BLaER1 treated with 17β-estradiol and CSF1 and Interleukin-3, amounts not matched to agents 10 nM and 100 nM (cell line): ENCODE data around the gene TRIM14.

Experiments used
- H3K27ac ChIP-seq, 11 experiments: shearing (Covaris generic); formaldehyde crosslinking; 2 replicates each; pipeline ENCODE4 v1.8.1; 2022
- H3K27me3 ChIP-seq, 11 experiments: shearing (Covaris generic); formaldehyde crosslinking; 2 replicates each; pipeline ENCODE4 v1.8.1; 2022
- H3K36me3 ChIP-seq, 11 experiments: shearing (Covaris generic); formaldehyde crosslinking; 2 replicates each; pipeline ENCODE4 v1.8.1; 2022
- H3K4me1 ChIP-seq, 10 experiments: shearing (Covaris generic); formaldehyde crosslinking; 2 replicates each; pipeline ENCODE4 v1.8.1; 2022
- H3K4me2 ChIP-seq, 11 experiments: shearing (Covaris generic); formaldehyde crosslinking; 2 replicates each; pipeline ENCODE4 v1.8.1; 2022
- H3K4me3 ChIP-seq, 10 experiments: shearing (Covaris generic); formaldehyde crosslinking; 2 replicates each; pipeline ENCODE4 v1.8.1; 2022
- H3K9ac ChIP-seq, 11 experiments: shearing (Covaris generic); formaldehyde crosslinking; 2 replicates each; pipeline ENCODE4 v1.8.1; 2022
- H3K9me3 ChIP-seq, 11 experiments: shearing (Covaris generic); formaldehyde crosslinking; replicated peaks in 1 of 11; 2 replicates each; pipeline ENCODE4 v1.8.1; 2022
- H4K20me1 ChIP-seq, 11 experiments: shearing (Covaris generic); formaldehyde crosslinking; 2 replicates each; pipeline ENCODE4 v1.8.1; 2022
- Cebpa-rat ChIP-seq, 11 experiments: shearing (Covaris generic); IDR thresholded peaks; 2 replicates each; pipeline ENCODE4 v1.8.1; 2022

TRIM14 gene

GRCh38 chr9:98157372-98157771 is 38.4 kb upstream of the TRIM14 start:
- Histone ChIP-seq H3K9me3 (no peaks in the 10 kb centered on the region), H3K4me1 (peaks cover 0 to 2% (median 0%) of the 10 kb centered on the region in 10 experiments; a peak in 1 of 20 replicates), H3K36me3 (no peaks in the 10 kb centered on the region; a peak in 1 of 22 replicates), H3K4me3 (no peak overlapping the region), H3K27ac (no peak overlapping the region), H4K20me1 (no peaks in the 10 kb centered on the region), H3K4me2 (no peak overlapping the region), H3K27me3 (no peaks in the 10 kb centered on the region), H3K9ac (no peak overlapping the region)
- no peak for TF ChIP-seq Cebpa-rat (IDR thresholded peaks at IDR 0.05)

GRCh38 chr9:98154678-98155077 is 35.7 kb upstream of the TRIM14 start:
- Histone ChIP-seq H4K20me1 (no peaks in the 10 kb centered on the region), H3K4me2 (no peak overlapping the region), H3K27me3 (no peaks in the 10 kb centered on the region), H3K4me1 (peaks cover 0 to 16% (median 0%) of the 10 kb centered on the region in 10 experiments; a peak in 9 of 20 replicates), H3K27ac (no peak overlapping the region), H3K9ac (no peak overlapping the region), H3K9me3 (no peaks in the 10 kb centered on the region), H3K4me3 (no peak overlapping the region), H3K36me3 (no peaks in the 10 kb centered on the region; a peak in 1 of 22 replicates)
- TF ChIP-seq Cebpa-rat (IDR thresholded peaks at IDR 0.05) = no peak

- Histone ChIP-seq H3K36me3 (no peaks in the 10 kb centered on the region; a peak in 1 of 22 replicates), H3K4me1 (peaks cover 0 to 17% (median 0%) of the 10 kb centered on the region in 10 experiments; a peak in 9 of 20 replicates), H3K9me3 (no peaks in the 10 kb centered on the region), H4K20me1 (no peaks in the 10 kb centered on the region), H3K27ac (no peak overlapping the region), H3K4me2 (no peak overlapping the region), H3K9ac (no peak overlapping the region), H3K4me3 (no peak overlapping the region), H3K27me3 (no peaks in the 10 kb centered on the region)
- no peak for TF ChIP-seq Cebpa-rat (IDR thresholded peaks at IDR 0.05)
These were observed 33.5 kb upstream of the TRIM14 start for GRCh38 chr9:98152526-98152925.

- Histone ChIP-seq H4K20me1 (no peaks in the 10 kb centered on the region), H3K4me3 (no peak overlapping the region), H3K4me1 (peaks cover 8 to 32% (median 14%) of the 10 kb centered on the region in 10 experiments), H3K9ac (no peak overlapping the region), H3K4me2 (peak overlapping the region in 3 of 11 experiments; percentile 12 to 76 (median 34); a peak in 5 of 22 replicates), H3K27ac (no peak overlapping the region), H3K36me3 (no peaks in the 10 kb centered on the region; a peak in 1 of 22 replicates), H3K27me3 (no peaks in the 10 kb centered on the region), H3K9me3 (no peaks in the 10 kb centered on the region)
- TF ChIP-seq Cebpa-rat (IDR thresholded peaks at IDR 0.05) = no peak
These were observed 31.7 kb upstream of the TRIM14 start for GRCh38 chr9:98150721-98151120.

- Histone ChIP-seq H4K20me1 (no peaks in the 10 kb centered on the region), H3K4me3 (no peak overlapping the region), H3K27me3 (no peaks in the 10 kb centered on the region), H3K9me3 (no peaks in the 10 kb centered on the region), H3K36me3 (no peaks in the 10 kb centered on the region; a peak in 1 of 22 replicates), H3K27ac (no peak overlapping the region), H3K9ac (no peak overlapping the region), H3K4me1 (peaks cover 8 to 37% (median 19%) of the 10 kb centered on the region in 10 experiments), H3K4me2 (peak overlapping the region in 3 of 11 experiments; percentile 20 to 76 (median 34); a peak in 5 of 22 replicates)
- TF ChIP-seq Cebpa-rat (IDR thresholded peaks at IDR 0.05) = no peak
These were observed 31.1 kb upstream of the TRIM14 start for GRCh38 chr9:98150164-98150563.

- no peak overlapping the region for H3K27ac ChIP-seq
- no peak overlapping the region for H3K4me3 ChIP-seq
- H3K4me2 ChIP-seq = no peak overlapping the region
- no peaks in the 10 kb centered on the region for H3K9me3 ChIP-seq
- no peaks in the 10 kb centered on the region for H3K27me3 ChIP-seq
- H3K36me3 ChIP-seq = no peaks in the 10 kb centered on the region
- H3K4me1 ChIP-seq = peaks cover 8 to 44% (median 24%) of the 10 kb centered on the region in 10 experiments
- H4K20me1 ChIP-seq = no peaks in the 10 kb centered on the region
- no peak for TF ChIP-seq Cebpa-rat (IDR thresholded peaks at IDR 0.05)
- H3K9ac ChIP-seq = no peak overlapping the region
These were observed 30.4 kb upstream of the TRIM14 start for GRCh38 chr9:98149422-98149821.

- peaks cover 8 to 44% (median 24%) of the 10 kb centered on the region in 10 experiments for H3K4me1 ChIP-seq
- no peak overlapping the region for H3K4me3 ChIP-seq
- H3K36me3 ChIP-seq = no peaks in the 10 kb centered on the region
- no peak overlapping the region for H3K27ac ChIP-seq
- H3K9ac ChIP-seq = no peak overlapping the region
- no peaks in the 10 kb centered on the region for H3K27me3 ChIP-seq
- no peak overlapping the region for H3K4me2 ChIP-seq
- no peaks in the 10 kb centered on the region for H3K9me3 ChIP-seq
- no peaks in the 10 kb centered on the region for H4K20me1 ChIP-seq
- no peak for TF ChIP-seq Cebpa-rat (IDR thresholded peaks at IDR 0.05)
These were observed 29.5 kb upstream of the TRIM14 start for GRCh38 chr9:98148486-98148885.

GRCh38 chr9:98147582-98147981 is 28.6 kb upstream of the TRIM14 start:
- Histone ChIP-seq H3K4me1 (peaks cover 8 to 44% (median 24%) of the 10 kb centered on the region in 10 experiments), H3K36me3 (no peaks in the 10 kb centered on the region), H3K4me2 (no peak overlapping the region), H4K20me1 (no peaks in the 10 kb centered on the region), H3K4me3 (no peak overlapping the region), H3K9me3 (no peaks in the 10 kb centered on the region), H3K27me3 (no peaks in the 10 kb centered on the region), H3K27ac (no peak overlapping the region), H3K9ac (no peak overlapping the region)
- no peak for TF ChIP-seq Cebpa-rat (IDR thresholded peaks at IDR 0.05)

- H3K4me1 ChIP-seq = peaks cover 8 to 50% (median 26%) of the 10 kb centered on the region in 10 experiments
- H3K27me3 ChIP-seq = no peaks in the 10 kb centered on the region
- no peaks in the 10 kb centered on the region for H3K36me3 ChIP-seq
- H3K4me3 ChIP-seq = no peak overlapping the region
- peak in 10 of 11 experiments; percentile 16 to 79 (median 70); a peak in 14 of 22 replicates for TF ChIP-seq Cebpa-rat (IDR thresholded peaks at IDR 0.05)
- no peaks in the 10 kb centered on the region for H3K9me3 ChIP-seq
- H3K9ac ChIP-seq = peak overlapping the region; percentile 29 to 70 (median 57); a peak in 16 of 22 replicates
- H3K27ac ChIP-seq = peak overlapping the region in 10 of 11 experiments; percentile 45 to 74 (median 60); a peak in 18 of 22 replicates
- H3K4me2 ChIP-seq = peak overlapping the region; percentile 55 to 90 (median 78)
- no peaks in the 10 kb centered on the region for H4K20me1 ChIP-seq
These were observed 27.3 kb upstream of the TRIM14 start for GRCh38 chr9:98146101-98146991.
